GM12878 (cell line): ENCODE measurements around the gene TMEM30A. TPM values are rescaled to one million over a fixed set of nuclear protein-coding genes. Genes with fewer than 3 reads are reported as not detected.

Source experiments
- ATAC-seq: fragments of 200-7000 bp; cut with Tn5 transposase; 3 replicates; pipeline ENCODE4 v1.9.1; 2020; ENCODE audit warnings: mild to moderate bottlenecking, moderate library complexity
- BruUV-seq: library from RNA; stranded (reverse); fragments of 400-500 nt; replicated peaks from 2 replicates; lab custom pipeline; 2021; lab: Mats Ljungman, UMichigan
- CTCF ChIA-PET: fragments of 300-600 bp; sonication (Branson Sonifier 250); formaldehyde crosslinking; extraction: SDS; loops from one replicate; lab custom pipeline; 2021; ENCODE audit warnings: inconsistent platforms; lab: Yijun Ruan, JAX
- POLR2A ChIA-PET: fragments of 350-600 bp; formaldehyde crosslinking; extraction: SDS; loops from one replicate; lab custom pipeline; 2021; ENCODE audit warnings: inconsistent platforms; lab: Charles Lee
- RAD21 ChIA-PET: fragments of 300-600 bp; sonication (Branson Sonifier 250); formaldehyde crosslinking; loops from one replicate; lab custom pipeline; 2023; ENCODE audit warnings: antibody characterized with exemption; ENCODE audit not compliant: unreplicated experiment; lab: Charles Lee
- SMC1A ChIA-PET: fragments of 300-600 bp; sonication (Branson Sonifier 250); formaldehyde crosslinking; loops from one replicate; lab custom pipeline; 2023; ENCODE audit not compliant: unreplicated experiment, uncharacterized antibody; lab: Charles Lee
- DNase-seq: peaks from one replicate; pipeline ENCODE4 v3.0.0-alpha.2; 2011; ENCODE audit warnings: low read depth, low spot score
- FAIRE-seq: peaks from 3 replicates; lab custom pipeline; 2011; peaks lifted over from hg19 to GRCh38; lab: Jason Lieb, UNC
- H2AFZ ChIP-seq: 2 replicates; pipeline ENCODE4 v1.6.0; 2011; ENCODE audit warnings: low read depth, low read length, control low read depth; ENCODE audit not compliant: control insufficient read depth
- H3K27ac ChIP-seq: 2 replicates; pipeline ENCODE4 v1.5.1; 2011; ENCODE audit warnings: control low read depth; ENCODE audit not compliant: control insufficient read depth, insufficient read depth
- H3K27me3 ChIP-seq, 2 experiments: replicated peaks in 1 of 2; 2 replicates each; pipeline versions ENCODE4 v1.6.0 to v1.6.1; 2011; ENCODE audit warnings: low read length in 1 of 2; ENCODE audit not compliant: control insufficient read depth in 2 of 2, insufficient read depth in 2 of 2
- H3K36me3 ChIP-seq, 2 experiments: 2 replicates each; pipeline ENCODE4 v1.5.1; 2011; ENCODE audit warnings: low read length in 1 of 2; ENCODE audit not compliant: control insufficient read depth in 2 of 2, insufficient read depth in 2 of 2
- H3K4me1 ChIP-seq: 2 replicates; pipeline ENCODE4 v1.6.1; 2011; ENCODE audit warnings: mild to moderate bottlenecking, low read length, moderate library complexity, mixed read lengths; ENCODE audit not compliant: control insufficient read depth, insufficient read depth
- H3K4me2 ChIP-seq: 2 replicates; pipeline ENCODE4 v1.6.0; 2011; ENCODE audit warnings: control low read depth; ENCODE audit not compliant: control insufficient read depth, insufficient read depth
- H3K4me3 ChIP-seq: fragments of 200-600 bp; sonication (generic); 2 replicates; pipeline ENCODE4 v1.5.1; 2016
- H3K79me2 ChIP-seq: 2 replicates; pipeline ENCODE4 v1.6.0; 2011; ENCODE audit warnings: low read length; ENCODE audit not compliant: control insufficient read depth, insufficient read depth
- H3K9ac ChIP-seq: 2 replicates; pipeline ENCODE4 v1.8.0; 2011; ENCODE audit warnings: low read length, control low read depth, mixed read lengths; ENCODE audit not compliant: control insufficient read depth, insufficient read depth
- H3K9me3 ChIP-seq: replicated peaks from 3 replicates; pipeline ENCODE4 v1.5.1; 2011; ENCODE audit warnings: mild to moderate bottlenecking, low read length; ENCODE audit not compliant: control insufficient read depth, insufficient read depth
- H4K20me1 ChIP-seq: 2 replicates; pipeline ENCODE4 v1.6.0; 2011; ENCODE audit not compliant: control insufficient read depth, insufficient read depth
- BACH1 ChIP-seq: fragments of 450-650 bp; IDR thresholded peaks from 2 replicates; pipeline ENCODE4 v1.6.1; 2017; ENCODE audit warnings: mild to moderate bottlenecking, borderline replicate concordance
- BHLHE40 ChIP-seq, 2 experiments: fragments of 450-650 bp in 1 of 2; IDR thresholded peaks; 2 replicates each; pipeline ENCODE4 v1.6.1; 2011 to 2017; ENCODE audit warnings: low read depth in 2 of 2, borderline replicate concordance in 1 of 2, improper control_type of control experiment in 1 of 2, low read length in 1 of 2, mild to moderate bottlenecking in 1 of 2
- BMI1 ChIP-seq: fragments of 450-650 bp; IDR thresholded peaks from 2 replicates; pipeline ENCODE4 v1.6.1; 2016; ENCODE audit warnings: mild to moderate bottlenecking, moderate library complexity, borderline replicate concordance
- CHD1 ChIP-seq: IDR thresholded peaks from 2 replicates; pipeline ENCODE4 v1.6.1; 2012; ENCODE audit warnings: low read depth, low read length, improper control_type of control experiment
- KDM1A ChIP-seq: fragments of 200-600 bp; sonication (generic); IDR thresholded peaks from 2 replicates; pipeline ENCODE4 v1.6.1; 2016; ENCODE audit warnings: borderline replicate concordance
- MTA2 ChIP-seq: fragments of 450-650 bp; IDR thresholded peaks from 2 replicates; pipeline ENCODE4 v1.6.1; 2016; ENCODE audit warnings: low read depth, mild to moderate bottlenecking, moderate library complexity
- MYC ChIP-seq: IDR thresholded peaks from 2 replicates; pipeline ENCODE4 v1.6.1; 2011; ENCODE audit warnings: mild to moderate bottlenecking, low read length, moderate library complexity, inconsistent platforms; ENCODE audit not compliant: insufficient read depth, insufficient replicate concordance, insufficient read length, severe bottlenecking
- NBN ChIP-seq: fragments of 450-650 bp; IDR thresholded peaks from 2 replicates; pipeline ENCODE4 v1.6.1; 2016
- NR2C1 ChIP-seq: fragments of 450-650 bp; IDR thresholded peaks from 2 replicates; pipeline ENCODE4 v1.6.1; 2017; ENCODE audit warnings: antibody characterized with exemption, mild to moderate bottlenecking, moderate library complexity
- RELA ChIP-seq: fragments of 450-650 bp; IDR thresholded peaks from 2 replicates; pipeline ENCODE4 v1.8.0; 2014; ENCODE audit warnings: borderline replicate concordance; ENCODE audit not compliant: partially characterized antibody
- RUNX3 ChIP-seq: IDR thresholded peaks from 2 replicates; pipeline ENCODE4 v1.6.1; 2012; ENCODE audit warnings: low read length, inconsistent platforms
- TAF1 ChIP-seq: IDR thresholded peaks from 2 replicates; pipeline ENCODE4 v1.6.1; 2011; ENCODE audit warnings: mild to moderate bottlenecking, low read depth, low read length, borderline replicate concordance
- WGBS: methylation state at CpG from one replicate; pipeline ENCODE4 v1.1.6; 2016; ENCODE audit warnings: low lambda C conversion rate; ENCODE audit not compliant: insufficient replicate concordance, insufficient coverage; ENCODE audit errors: missing lambda C conversion rate; 5-methylcytosine and 5-hydroxymethylcytosine counted together
- in situ Hi-C: fragments of 300-500 bp; cut with MboI; formaldehyde crosslinking; loops from 9 replicates; pipeline ENCODE4 v1.14.3; 2018; ENCODE audit warnings: mixed read lengths
- intact Hi-C: fragments of 100-400 bp; cut with micrococcal nuclease; formaldehyde crosslinking; loops from one replicate; pipeline ENCODE4 v1.14.2; 2022; ENCODE audit not compliant: unreplicated experiment
- polyA plus RNA-seq, 11 experiments: library from polyadenylated mRNA; depleted of rRNA in 4 of 11; unstranded in 6 of 11; stranded (reverse) in 5 of 11; fragments of >200 nt; fragmentation: Nextera tagmentation in 4 of 11; fragmentation: Illumina TruSeq in 1 of 11; extraction: Ambion mirVana in 4 of 11; extraction: Trizol in 1 of 11; gene quantifications; 1 replicate in 1 of 11; 2 replicates in 10 of 11; pipeline versions ENCODE4 v1.2.1 to v1.2.3, GENCODE V29; 2011 to 2016; ENCODE audit warnings: inconsistent platforms in 2 of 11, missing spikeins in 2 of 11, low read depth in 1 of 11
- total RNA-seq, 4 experiments: library from RNA; depleted of rRNA in 3 of 4; stranded (reverse); fragments of >200 nt in 3 of 4; fragmentation: Illumina TruSeq in 1 of 4; extraction: Trizol in 1 of 4; gene quantifications; 2 replicates each; pipeline versions ENCODE4 v1.2.1 to v1.2.3, GENCODE V29; 2013 to 2021
- TF ChIP-seq, protein P1 (sequence below): IDR thresholded peaks from 2 replicates; pipeline ENCODE4 v1.6.1; 2012; ENCODE audit warnings: improper control_type of control experiment, low read depth, low read length; ENCODE audit not compliant: insufficient replicate concordance
- TF ChIP-seq, protein P2 (sequence below): fragments of 450-650 bp; formaldehyde crosslinking; IDR thresholded peaks from 2 replicates; pipeline ENCODE4 v1.5.0; 2022; ENCODE audit warnings: mild to moderate bottlenecking, missing genetic modification characterization

TMEM30A gene
- total and polyA plus RNA-seq, 10 of the 15 experiments (the other 5 are each of a cell fraction or from before 2014, with no cell fraction given): 11.9 to 61.6 (median 43.2) TPM

DNA sequence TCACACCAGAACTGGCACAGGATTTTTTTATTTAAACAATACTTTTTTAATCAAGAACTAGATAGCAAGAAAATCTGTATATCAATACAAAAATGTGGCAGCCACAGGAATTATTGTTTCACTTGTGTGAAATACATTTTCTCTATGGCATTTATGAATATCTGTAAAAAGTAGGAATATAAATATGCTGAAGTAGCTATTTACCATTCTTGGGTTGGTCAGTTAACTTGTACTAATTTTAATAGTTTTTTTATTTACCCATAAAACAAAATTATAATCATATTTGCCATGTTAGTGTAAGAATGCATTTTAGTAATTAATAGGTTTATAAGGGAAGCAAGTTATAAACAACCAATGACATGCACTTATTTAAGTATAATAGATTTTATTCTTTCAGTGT lies 31.4 kb upstream of the TMEM30A start (continued):
- TF ChIP-seq RUNX3: no peak
- no peak for TF ChIP-seq MTA2
- TF ChIP-seq TAF1: no peak
- no peak for TF ChIP-seq RELA
- TF ChIP-seq KDM1A: no peak

DNA sequence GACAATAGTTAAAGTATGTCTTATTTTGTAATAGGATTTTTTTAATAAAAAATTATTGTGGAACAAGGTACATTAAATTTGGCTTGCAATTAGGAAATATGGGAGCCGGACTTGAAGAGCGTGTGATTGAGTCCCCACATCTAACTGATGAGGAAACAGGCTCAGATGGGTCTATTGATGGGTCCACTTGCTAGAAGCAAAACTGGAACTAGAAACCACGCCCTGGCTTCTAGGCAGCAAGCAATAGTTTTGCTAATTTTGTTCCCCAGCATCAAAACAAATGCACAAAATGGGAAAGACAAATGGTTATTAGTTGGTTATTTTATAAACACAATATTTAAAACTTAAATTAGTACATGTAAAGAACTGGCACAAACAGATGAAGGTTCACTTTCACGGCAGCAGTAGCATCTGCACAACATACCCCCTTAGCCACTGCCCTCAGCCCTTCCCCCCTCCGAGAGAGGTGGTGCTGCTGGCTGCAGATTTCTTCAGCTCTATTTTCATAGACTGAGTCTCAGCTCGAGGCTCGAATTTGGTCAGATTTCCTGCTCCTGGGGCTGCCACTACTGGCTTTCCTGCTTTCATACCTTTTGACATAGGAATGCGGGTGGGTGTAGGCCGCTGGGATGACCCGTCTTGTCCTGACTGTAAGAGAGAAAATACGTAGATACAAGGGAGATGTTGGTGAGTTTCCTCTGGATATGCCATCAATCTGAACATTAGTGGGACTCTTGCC lies 23.8 kb upstream of the TMEM30A start:
- ChIA-PET CTCF (interaction anchor here (1.1 to 2.7 kb wide), 4 partner anchors 11 to 196 kb away, joined by 4 to 13 read pairs (median 5); no protein-coding TSS in a partner anchor), POLR2A (no interaction called here), RAD21 (interaction anchor here (0.8 kb wide), 1 partner anchor 41 kb away, joined by 3 read pairs; no protein-coding TSS in a partner anchor), SMC1A (interaction anchor here (0.7 to 2.5 kb wide), 9 partner anchors 11 to 1145 kb away, joined by 3 to 6 read pairs (median 4); partner anchors contain the start of gene FILIP1)
- Histone ChIP-seq H3K4me1 (no peaks in the 10 kb centered on the region), H3K9ac (no peak overlapping the region), H3K36me3 (no peaks in the 10 kb centered on the region), H3K27me3 (no peaks in the 10 kb centered on the region), H2AFZ (no peak overlapping the region), H3K4me3 (no peak overlapping the region), H4K20me1 (no peaks in the 10 kb centered on the region), H3K79me2 (no peaks in the 10 kb centered on the region), H3K4me2 (no peak overlapping the region), H3K9me3 (no peaks in the 10 kb centered on the region), H3K27ac (no peak overlapping the region)
- no TSS peak for BruUV-seq
- in situ Hi-C loops (no loop called here), intact Hi-C loops (no loop called here)
- FAIRE-seq (no peak), DNase-seq (no peak), ATAC-seq (no peak)
- WGBS: 62% methylated on average over 11 of the region's 11 CpGs
- no peak for TF ChIP-seq MYC
- TF ChIP-seq CHD1: no peak
- no peak for TF ChIP-seq NBN
- TF ChIP-seq NR2C1: no peak
- TF ChIP-seq BMI1: no peak
- TF ChIP-seq, protein P1, sequence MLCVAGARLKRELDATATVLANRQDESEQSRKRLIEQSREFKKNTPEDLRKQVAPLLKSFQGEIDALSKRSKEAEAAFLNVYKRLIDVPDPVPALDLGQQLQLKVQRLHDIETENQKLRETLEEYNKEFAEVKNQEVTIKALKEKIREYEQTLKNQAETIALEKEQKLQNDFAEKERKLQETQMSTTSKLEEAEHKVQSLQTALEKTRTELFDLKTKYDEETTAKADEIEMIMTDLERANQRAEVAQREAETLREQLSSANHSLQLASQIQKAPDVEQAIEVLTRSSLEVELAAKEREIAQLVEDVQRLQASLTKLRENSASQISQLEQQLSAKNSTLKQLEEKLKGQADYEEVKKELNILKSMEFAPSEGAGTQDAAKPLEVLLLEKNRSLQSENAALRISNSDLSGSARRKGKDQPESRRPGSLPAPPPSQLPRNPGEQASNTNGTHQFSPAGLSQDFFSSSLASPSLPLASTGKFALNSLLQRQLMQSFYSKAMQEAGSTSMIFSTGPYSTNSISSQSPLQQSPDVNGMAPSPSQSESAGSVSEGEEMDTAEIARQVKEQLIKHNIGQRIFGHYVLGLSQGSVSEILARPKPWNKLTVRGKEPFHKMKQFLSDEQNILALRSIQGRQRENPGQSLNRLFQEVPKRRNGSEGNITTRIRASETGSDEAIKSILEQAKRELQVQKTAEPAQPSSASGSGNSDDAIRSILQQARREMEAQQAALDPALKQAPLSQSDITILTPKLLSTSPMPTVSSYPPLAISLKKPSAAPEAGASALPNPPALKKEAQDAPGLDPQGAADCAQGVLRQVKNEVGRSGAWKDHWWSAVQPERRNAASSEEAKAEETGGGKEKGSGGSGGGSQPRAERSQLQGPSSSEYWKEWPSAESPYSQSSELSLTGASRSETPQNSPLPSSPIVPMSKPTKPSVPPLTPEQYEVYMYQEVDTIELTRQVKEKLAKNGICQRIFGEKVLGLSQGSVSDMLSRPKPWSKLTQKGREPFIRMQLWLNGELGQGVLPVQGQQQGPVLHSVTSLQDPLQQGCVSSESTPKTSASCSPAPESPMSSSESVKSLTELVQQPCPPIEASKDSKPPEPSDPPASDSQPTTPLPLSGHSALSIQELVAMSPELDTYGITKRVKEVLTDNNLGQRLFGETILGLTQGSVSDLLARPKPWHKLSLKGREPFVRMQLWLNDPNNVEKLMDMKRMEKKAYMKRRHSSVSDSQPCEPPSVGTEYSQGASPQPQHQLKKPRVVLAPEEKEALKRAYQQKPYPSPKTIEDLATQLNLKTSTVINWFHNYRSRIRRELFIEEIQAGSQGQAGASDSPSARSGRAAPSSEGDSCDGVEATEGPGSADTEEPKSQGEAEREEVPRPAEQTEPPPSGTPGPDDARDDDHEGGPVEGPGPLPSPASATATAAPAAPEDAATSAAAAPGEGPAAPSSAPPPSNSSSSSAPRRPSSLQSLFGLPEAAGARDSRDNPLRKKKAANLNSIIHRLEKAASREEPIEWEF: no peak
- TF ChIP-seq BHLHE40 (IDR thresholded peaks at IDR 0.05; ENCODE audit: borderline replicate concordance in 1 of 2, low read depth in 2 of 2, low read length in 1 of 2): no peak
- no peak for TF ChIP-seq KDM1A
- no peak for TF ChIP-seq BACH1
- TF ChIP-seq, protein P2, sequence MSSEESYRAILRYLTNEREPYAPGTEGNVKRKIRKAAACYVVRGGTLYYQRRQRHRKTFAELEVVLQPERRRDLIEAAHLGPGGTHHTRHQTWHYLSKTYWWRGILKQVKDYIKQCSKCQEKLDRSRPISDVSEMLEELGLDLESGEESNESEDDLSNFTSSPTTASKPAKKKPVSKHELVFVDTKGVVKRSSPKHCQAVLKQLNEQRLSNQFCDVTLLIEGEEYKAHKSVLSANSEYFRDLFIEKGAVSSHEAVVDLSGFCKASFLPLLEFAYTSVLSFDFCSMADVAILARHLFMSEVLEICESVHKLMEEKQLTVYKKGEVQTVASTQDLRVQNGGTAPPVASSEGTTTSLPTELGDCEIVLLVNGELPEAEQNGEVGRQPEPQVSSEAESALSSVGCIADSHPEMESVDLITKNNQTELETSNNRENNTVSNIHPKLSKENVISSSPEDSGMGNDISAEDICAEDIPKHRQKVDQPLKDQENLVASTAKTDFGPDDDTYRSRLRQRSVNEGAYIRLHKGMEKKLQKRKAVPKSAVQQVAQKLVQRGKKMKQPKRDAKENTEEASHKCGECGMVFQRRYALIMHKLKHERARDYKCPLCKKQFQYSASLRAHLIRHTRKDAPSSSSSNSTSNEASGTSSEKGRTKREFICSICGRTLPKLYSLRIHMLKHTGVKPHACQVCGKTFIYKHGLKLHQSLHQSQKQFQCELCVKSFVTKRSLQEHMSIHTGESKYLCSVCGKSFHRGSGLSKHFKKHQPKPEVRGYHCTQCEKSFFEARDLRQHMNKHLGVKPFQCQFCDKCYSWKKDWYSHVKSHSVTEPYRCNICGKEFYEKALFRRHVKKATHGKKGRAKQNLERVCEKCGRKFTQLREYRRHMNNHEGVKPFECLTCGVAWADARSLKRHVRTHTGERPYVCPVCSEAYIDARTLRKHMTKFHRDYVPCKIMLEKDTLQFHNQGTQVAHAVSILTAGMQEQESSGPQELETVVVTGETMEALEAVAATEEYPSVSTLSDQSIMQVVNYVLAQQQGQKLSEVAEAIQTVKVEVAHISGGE (CRISPR knock-in tag): no peak
